Cardiac muscle cell (in vitro differentiated cells and primary cell): ENCODE data around the gene SLC15A4. TPM values are rescaled to one million over a fixed set of nuclear protein-coding genes. Genes with fewer than 3 reads are reported as not detected.
A peak's percentile ranks its signal among the peaks of the same experiment; 100 is the strongest.
"Not testable (repeated sequence)": the region's sequence is repeated elsewhere in the genome, so short reads cannot be mapped to it uniquely, and the experiment has no call there.

Experiments
- DNase-seq, 2 donors: peaks; one replicate each; pipeline versions ENCODE4 v3.0.0 to v3.0.0-alpha.2; 2010 to 2017; ENCODE audit warnings: low read depth in 1 of 2, low spot score in 1 of 2
- H3K27ac ChIP-seq: fragments of 200-600 bp; sonication (generic); 2 replicates; pipeline ENCODE4 v1.5.1; 2016
- H3K27me3 ChIP-seq: fragments of 200-600 bp; sonication (generic); 2 replicates; pipeline ENCODE4 v1.6.0; 2016; ENCODE audit warnings: control low read depth
- H3K36me3 ChIP-seq: fragments of 200-600 bp; sonication (generic); 2 replicates; pipeline ENCODE4 v1.5.1; 2016; ENCODE audit warnings: control low read depth
- H3K4me1 ChIP-seq: fragments of 200-600 bp; sonication (generic); 2 replicates; pipeline ENCODE4 v1.8.1; 2017; ENCODE audit warnings: low read depth, mild to moderate bottlenecking, mixed run types
- H3K4me3 ChIP-seq: fragments of 200-600 bp; sonication (generic); 2 replicates; pipeline ENCODE4 v1.5.1; 2016; ENCODE audit warnings: mild to moderate bottlenecking
- H3K9me3 ChIP-seq: fragments of 200-600 bp; sonication (generic); 2 replicates; pipeline ENCODE4 v1.5.1; 2017; ENCODE audit warnings: low read depth, mild to moderate bottlenecking, control low read depth
- CTCF ChIP-seq: IDR thresholded peaks from 2 replicates; pipeline ENCODE4 v1.5.1; 2012; ENCODE audit warnings: low read depth, mild to moderate bottlenecking, low read length
- polyA plus RNA-seq: library from polyadenylated mRNA; unstranded; fragments of >200 nt; fragmentation: Nextera tagmentation; extraction: Ambion mirVana; gene quantifications from 2 replicates; pipeline ENCODE4 v1.2.1, GENCODE V29; 2016
- total RNA-seq: library from RNA; depleted of rRNA; stranded (reverse); fragments of >200 nt; gene quantifications from 2 replicates; pipeline ENCODE4 v1.2.3, GENCODE V29; 2016

The SLC15A4 gene
- total and polyA plus RNA-seq, 2 experiments from 2014 or later, result 27.2 to 39.4 TPM

GRCh38 chr12:128856035-128856790 is 32.5 kb upstream of the SLC15A4 start:
- TF ChIP-seq CTCF, result no peak
- H3K27ac ChIP-seq, result no peak overlapping the region
- no peaks in the 10 kb centered on the region for H3K36me3 ChIP-seq
- no peaks in the 10 kb centered on the region for H3K9me3 ChIP-seq
- no peak for DNase-seq
- peaks cover 28% of the 10 kb centered on the region for H3K27me3 ChIP-seq
- H3K4me1 ChIP-seq, result no peaks in the 10 kb centered on the region
- no peak overlapping the region for H3K4me3 ChIP-seq

- Histone ChIP-seq H3K4me3 (peak overlapping the region; percentile 30), H3K36me3 (no peaks in the 10 kb centered on the region), H3K27me3 (peaks cover 28% of the 10 kb centered on the region), H3K27ac (no peak overlapping the region), H3K4me1 (no peaks in the 10 kb centered on the region), H3K9me3 (no peaks in the 10 kb centered on the region)
- TF ChIP-seq CTCF, result no peak
- peak in 1 of 2 donors; percentile 29 for DNase-seq
Observed at GRCh38 chr12:128853600-128854197, 29.9 kb upstream of the SLC15A4 start.

GRCh38 chr12:128852885-128853599 is 29.3 kb upstream of the SLC15A4 start, which contains the start of gene GLT1D1:
Gene GLT1D1, plus strand, starts transcription at chr12:128853478. Its CDS starts 104 bp downstream, at chr12:128853582.
- Histone ChIP-seq H3K9me3 (no peaks in the 10 kb centered on the region), H3K36me3 (no peaks in the 10 kb centered on the region), H3K4me1 (no peaks in the 10 kb centered on the region), H3K27me3 (peaks cover 28% of the 10 kb centered on the region), H3K27ac (no peak within 1 kb of the TSS), H3K4me3 (peak within 1 kb of the TSS; percentile 30)
- DNase-seq, result no peak
- TF ChIP-seq CTCF, result no peak

GRCh38 chr12:128852026-128852698 is 28.4 kb upstream of the SLC15A4 start:
- Histone ChIP-seq H3K9me3 (no peaks in the 10 kb centered on the region), H3K27me3 (peaks cover 28% of the 10 kb centered on the region), H3K27ac (no peak overlapping the region), H3K4me3 (no peak overlapping the region), H3K36me3 (no peaks in the 10 kb centered on the region), H3K4me1 (no peaks in the 10 kb centered on the region)
- TF ChIP-seq CTCF, result no peak
- DNase-seq, result no peak

GRCh38 chr12:128851429-128851828 is 27.7 kb upstream of the SLC15A4 start:
- not testable (repeated sequence) for H3K9me3 ChIP-seq, H3K27ac ChIP-seq, DNase-seq, H3K4me1 ChIP-seq, H3K36me3 ChIP-seq, H3K4me3 ChIP-seq
- peaks cover 28% of the 10 kb centered on the region for H3K27me3 ChIP-seq
